SHP77 treated with DMSO at 0.1 percent for 48 hours (cell line): ENCODE measurements around the gene GPRC5D.

Experiments used
- DNase-seq: peaks from one replicate; lab custom pipeline; 2025; lab: John Stamatoyannopoulos, UW

GPRC5D gene

DNA sequence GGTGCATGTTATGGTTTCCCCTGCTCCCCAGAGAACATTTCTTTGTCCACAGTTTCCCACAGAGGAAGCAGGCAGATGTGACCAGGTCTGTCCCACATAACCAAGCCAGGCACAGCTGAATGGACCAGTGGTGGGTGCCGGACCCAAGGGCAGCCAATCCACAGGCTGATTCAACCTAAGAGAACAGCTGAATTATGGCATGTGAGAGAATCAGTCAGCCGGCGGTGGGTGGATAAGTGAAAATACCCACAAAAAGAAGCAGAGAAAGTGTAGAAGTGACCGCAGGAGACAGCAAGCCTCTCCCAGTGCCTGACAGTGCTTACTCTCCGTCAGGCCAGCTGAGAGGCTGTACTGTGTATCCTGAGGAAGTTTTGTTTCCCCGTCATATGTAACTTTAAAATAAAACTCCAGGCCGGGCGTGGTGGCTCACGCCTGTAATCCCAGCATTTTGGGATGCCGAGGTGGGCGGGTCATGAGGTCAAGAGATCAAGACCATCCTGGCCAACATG lies 14.9 kb downstream of the GPRC5D start:
- DNase-seq, result no peak

DNA sequence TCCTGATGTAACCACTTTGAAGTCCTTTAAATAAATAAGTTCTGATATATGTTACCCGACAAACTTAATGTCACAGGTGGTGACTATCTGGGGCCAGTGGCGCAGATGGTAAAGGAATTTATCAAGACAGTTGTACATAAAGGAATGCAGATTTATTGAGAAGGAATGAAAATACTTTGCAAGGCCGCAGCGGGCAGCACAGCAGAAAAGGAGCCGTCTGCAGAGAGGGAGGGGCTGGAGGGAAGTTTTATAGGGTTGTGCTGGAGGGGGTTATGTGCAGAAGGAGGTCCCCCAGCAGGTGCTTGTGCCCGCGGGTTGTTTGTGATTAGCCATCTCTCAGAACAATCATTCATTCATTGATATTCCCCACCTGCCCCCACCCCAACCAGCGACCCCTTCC lies 17.4 kb downstream of the GPRC5D start:
- no peak for DNase-seq

DNA sequence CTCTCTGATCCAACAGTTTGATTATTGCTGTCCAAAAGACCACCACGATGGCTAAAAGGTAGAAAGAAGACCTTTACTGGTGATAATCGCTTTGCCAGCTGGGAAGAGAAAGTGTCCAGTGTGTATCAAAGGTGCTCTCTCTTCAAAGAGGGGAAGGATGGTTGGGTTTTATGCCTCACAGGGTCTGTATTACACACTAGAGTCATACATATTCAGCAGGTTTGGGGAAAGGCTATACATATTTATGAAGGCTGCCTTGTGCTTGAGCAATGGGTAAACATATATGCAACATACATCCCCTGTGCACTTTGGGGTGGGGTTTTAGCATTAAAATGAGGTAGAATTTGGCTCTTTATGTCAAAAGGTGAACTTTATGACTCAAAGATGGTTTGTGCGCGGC lies 18.2 kb downstream of the GPRC5D start:
- DNase-seq, result no peak

DNA sequence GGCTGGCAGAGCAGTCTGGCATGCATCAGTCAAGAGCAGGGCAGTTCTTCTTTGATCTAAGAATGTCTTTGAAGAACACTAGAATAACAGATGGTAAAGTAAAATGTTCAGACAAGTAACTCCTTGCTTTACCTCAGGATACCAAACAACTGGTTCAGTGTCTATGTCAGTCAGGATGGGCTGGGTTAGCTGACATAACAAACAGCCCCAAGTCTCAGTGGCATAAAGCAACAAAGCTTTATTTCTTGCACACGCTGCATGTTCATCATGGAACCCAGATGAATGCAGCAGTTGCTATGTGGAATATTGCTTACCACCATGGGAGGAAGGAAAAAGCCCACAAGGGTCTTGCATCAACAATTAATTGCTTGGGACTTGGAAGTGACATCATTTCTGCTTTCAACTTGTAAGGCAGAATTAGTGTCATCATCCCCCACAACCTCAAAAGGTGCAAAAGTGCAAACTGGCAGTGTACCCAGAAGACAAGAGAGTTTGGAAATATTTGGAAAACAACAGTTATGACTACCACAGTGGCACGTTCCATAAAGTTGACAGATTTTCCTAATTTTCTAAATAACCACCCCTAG lies 21.2 kb downstream of the GPRC5D start:
- DNase-seq, result no peak

DNA sequence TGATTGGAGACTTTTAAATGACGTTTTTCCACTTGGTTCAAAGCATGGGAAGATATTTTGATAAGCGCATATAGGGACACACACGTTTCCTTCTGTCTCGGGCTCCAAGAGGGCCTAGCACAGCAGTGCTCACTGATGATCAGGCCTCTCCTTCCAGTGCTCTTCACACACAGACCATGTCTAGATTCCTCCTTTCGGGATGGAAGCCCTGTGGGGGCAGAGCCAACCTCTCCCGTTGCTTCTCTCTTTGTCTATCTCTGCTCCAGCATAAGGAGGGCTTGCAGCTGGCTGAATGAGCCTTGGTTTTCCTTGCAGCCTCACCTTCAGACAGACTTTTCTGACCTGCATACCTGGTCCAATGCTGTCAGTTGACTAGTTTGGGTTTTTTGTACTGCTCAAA lies 22.3 kb downstream of the GPRC5D start:
- no peak for DNase-seq

DNA sequence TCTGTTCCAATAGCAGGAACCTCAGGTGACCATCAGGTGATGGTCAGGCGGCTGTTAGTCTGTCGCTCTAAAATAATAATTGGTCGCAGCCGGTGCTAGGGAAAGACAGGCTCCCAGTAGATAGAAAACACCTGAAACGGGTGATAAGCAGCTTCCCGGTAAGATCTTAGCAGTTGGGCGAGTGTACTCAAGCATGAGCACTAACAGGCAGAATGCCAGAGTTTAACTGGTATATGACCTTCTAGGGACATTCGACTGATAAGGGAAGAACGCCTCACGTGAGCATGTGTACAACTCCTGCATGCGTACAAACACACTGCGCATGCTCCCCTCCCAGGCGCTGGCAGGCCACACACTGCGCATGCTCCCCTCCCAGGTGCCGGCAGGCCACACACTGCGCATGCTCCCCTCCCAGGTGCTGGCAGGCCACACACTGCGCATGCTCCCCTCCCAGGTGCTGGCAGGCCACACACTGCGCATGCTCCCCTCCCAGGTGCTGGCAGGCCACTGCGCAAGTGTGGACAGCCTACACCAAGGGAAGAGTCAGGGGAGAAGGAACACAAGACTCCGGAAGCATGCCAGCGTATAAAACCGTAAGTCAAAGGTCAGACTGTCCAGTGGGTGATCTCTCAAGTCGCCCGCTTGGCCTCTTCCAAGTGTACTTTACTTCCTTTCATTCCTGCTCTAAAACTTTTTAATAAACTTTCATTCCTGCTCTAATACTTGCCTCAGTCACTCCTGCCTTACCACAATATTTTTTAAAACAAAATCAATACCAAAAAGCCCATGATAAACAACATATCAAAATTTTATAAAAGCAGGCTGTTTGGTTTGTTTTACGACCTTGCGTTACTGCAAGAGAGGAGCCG lies 24.5 kb downstream of the GPRC5D start:
- DNase-seq, result peak; percentile 12

DNA sequence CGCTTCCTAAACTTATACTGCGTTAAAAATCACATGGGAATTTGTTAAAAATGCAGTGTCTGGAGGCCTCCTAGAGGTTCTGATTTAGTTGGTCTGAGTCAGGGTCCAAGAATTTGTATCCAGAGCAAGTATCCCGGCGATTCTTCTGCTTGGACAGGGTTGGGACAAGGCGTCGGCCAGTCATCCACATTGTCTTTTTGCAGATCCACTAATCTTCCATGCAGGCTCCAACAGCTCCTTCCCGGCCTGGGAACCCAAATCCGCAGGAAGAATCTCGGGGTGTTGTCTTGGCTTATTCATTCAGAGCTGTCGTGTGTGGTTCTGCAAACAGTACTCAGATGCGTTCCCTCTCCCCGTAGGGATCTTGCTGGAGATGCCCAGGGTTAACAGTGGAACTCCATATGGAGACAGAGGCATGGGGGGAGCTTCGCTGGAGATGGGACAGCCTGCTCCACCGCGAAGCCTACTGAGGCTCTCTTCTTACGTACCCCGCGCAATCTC lies 25.3 kb downstream of the GPRC5D start:
- no peak for DNase-seq

DNA sequence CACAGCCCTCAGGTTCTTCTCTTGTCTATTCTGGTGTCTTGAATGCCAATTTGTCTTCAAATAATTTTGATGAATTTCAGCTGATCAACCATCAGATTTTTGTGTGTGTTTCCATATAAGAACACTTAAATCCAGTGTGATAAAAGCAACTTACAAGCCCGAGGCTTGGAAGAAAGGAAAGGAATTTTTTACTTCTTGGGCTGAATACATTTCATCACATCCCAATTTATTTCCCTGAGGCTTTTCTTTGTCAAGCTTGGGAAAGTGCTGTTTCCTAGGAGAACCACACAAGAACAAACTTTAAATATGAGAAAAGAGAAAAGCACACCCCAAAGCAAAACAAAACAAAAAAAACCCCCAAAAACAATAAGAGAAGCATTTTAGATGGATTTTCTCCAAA lies 26.6 kb downstream of the GPRC5D start:
- DNase-seq, result no peak

DNA sequence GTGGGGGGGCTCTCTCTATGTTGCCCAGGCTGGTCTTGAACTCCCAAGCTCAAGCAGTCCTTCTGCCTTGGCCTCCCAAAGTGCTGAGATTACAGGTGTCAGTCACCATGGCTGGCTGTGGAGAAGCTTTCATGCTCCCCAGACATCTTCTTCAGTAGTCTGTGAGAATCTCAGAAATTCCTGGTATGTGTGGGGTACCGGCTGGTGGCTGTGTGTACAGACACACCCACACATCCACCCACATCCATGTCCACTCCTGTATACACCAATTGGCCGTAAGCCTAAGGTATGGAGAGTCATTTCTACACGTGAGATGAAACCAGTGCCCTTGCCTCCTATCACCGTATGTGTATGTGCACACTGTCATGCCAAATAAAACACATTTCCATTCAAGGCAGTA lies 27.8 kb downstream of the GPRC5D start:
- DNase-seq, result no peak

DNA sequence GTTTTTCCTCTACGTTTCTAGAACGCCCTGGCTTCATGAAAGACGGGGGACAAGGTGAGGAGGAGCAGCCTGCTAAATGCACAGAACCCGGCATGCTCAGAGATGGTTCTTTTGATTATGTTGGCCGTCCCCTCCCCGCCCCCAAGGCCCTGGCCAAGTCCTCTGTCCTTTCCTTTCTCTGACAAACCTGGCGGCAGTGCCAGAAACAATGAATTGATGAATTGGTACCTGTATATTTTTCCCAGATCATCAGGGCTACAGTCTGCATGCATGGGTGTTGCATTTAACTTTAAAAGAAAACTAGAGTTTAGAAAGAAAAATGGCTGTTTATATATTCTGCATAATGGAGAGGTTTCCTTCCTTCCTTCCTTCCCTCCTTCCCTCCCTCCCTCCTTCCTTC lies 29.0 kb downstream of the GPRC5D start:
- no peak for DNase-seq

DNA sequence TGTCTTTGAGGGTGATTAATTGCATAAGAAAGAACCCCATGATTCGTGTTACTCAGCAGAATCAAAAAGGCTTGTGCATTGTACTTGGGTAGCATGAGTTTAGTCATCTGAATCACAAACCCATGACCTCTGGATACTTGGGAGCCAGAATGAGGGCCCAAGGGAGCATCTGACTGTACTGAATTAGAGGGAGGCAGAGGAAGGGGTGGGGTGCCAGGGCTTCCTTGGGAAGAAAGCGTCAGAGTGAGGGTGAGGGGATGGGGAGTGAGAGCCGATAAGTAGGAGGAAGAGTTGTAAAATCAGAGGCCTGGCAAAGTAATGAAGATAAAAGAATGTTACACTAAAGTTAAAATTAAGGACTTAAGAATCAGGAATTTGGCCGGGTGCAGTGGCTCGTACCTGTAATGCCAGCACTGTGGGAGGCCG lies 29.8 kb downstream of the GPRC5D start:
- DNase-seq, result no peak

DNA sequence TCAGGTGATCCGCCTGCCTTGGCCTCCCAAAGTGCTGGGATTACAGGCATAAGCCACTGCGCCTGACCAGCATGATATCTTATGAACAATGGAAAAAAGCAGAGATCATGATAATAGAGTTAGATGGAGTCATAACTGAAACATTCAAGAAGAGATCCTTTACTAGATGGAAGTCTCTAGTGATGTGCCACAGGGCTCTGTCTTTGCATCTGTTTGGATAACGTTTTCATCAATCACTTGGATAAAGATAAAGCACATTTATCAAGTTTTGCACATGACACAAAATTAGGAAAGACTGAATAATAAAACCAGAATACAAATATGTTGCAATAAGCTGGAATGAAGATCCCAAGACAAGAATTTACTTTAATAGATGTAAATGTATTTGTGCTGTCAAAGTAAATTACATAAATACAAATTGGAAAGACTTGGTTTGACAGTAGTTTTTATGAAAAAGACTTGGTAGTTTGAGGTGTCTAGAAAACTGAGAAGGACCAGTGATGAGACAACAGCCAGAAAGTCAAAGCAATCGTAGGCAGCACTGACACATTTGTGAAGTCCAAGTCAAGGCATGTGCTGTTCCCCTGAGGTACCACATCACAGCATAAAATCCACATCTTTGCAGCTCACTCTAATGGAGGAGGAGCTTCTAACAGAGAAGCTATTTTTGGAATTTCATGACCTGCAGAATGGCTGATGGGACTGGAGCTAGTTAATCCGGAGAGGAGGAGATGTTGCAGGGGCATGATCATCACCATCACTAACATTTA lies 32.1 kb downstream of the GPRC5D start:
- no peak for DNase-seq

DNA sequence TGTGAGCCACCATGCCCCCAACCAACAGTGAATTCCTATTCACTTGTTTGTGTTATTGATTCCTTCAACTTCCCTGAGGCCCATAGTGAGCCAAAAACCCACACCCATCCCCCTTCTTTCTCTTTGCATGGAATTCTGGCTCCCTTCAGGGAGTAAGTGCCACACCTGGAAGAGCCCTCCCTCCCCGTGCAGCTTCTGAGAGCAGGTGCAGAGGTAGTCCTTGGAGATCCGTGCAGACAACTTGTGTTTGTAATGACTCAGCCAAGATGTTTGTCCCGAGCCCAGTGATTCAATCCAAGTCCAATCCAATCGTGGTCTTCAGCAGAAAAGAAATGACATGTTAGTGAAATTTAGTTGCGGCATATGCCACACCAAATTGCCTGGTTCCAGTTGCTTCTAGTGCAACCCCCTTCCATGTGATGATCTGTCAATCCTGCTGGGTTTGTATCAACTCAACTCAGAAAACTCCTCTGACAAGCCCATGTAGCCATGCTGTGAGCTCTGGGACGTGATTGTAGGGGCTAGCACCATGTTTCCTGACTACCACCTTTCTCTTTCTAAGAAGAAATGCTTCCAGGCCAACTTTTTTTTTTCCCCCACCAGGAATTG lies 33.1 kb downstream of the GPRC5D start:
- no peak for DNase-seq

DNA sequence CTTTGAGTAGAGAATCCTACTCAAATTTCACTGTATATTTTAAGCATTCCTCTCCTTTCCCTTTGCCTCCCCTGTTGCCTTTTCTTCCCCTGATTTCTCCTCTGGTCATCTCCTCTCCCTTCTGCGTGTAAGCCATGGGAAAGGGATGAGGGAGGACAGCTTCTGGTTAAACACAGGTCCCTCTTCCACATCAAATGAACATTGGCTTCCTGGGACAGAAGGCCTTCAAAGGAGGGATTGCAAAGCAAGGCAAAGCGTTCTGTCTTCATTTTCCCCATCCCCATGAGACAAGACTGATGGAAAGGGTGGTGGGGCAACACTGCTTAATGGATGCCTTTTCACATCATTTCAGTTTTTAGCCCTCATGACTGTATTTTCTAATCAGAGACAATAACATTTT lies 34.5 kb downstream of the GPRC5D start:
- no peak for DNase-seq

DNA sequence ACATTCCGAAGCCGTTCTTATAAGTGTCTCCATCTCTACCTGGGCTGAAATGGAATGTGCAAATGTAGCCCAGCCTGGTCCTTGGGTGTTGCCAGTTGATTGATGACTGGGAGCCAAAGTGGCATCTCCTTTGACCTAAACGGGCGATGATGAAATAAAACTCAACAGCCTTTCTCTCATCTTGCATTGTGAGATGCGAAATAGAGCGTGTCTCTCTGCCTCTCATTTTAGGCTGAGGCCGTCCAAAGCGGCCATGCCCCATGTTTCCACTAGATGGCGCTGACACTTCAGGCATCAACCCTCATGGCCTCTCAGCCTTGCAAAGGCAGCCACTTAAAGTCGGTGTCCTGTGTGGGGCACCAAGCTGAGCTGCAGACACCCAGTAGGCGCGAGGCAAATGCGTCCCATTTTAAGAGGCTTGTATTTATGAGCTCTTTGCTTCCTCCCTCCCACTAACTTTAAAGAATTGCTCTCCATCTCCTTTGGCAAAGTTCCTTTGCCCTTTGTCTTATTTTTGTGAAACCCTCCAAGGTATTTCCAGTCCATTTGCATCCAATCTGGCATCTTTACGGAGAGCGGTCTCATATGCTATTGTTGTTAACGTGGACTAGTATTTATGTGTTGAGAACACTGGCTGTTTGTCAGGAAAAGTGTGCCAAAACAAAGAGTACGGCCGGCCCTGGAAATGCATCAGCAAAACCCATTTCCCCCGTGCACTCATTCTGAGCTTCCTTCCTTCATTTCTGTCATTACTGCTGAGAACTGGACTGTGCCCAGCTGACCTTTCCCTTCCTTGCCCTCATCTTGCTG lies 35.6 kb downstream of the GPRC5D start:
- peak; percentile 38 for DNase-seq

DNA sequence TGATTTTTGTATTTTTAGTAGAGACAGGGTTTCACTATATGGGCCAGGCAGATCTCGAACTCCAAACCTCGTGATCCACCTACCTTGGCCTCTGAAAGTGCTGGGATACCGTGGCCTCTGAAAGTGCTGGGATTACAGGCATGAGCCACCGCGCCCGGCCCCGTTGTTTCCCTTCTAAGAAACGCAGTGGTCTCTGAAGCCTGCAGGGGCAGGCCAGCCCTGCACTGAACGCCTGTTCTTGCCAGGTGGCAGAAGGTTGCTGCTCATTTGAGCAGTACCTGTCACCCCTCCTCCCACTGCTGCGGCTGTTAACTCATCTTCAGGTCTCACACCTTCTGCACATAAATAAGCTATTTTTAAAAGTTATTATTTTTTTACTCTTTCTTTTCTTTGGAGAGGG lies 36.3 kb downstream of the GPRC5D start:
- no peak for DNase-seq

DNA sequence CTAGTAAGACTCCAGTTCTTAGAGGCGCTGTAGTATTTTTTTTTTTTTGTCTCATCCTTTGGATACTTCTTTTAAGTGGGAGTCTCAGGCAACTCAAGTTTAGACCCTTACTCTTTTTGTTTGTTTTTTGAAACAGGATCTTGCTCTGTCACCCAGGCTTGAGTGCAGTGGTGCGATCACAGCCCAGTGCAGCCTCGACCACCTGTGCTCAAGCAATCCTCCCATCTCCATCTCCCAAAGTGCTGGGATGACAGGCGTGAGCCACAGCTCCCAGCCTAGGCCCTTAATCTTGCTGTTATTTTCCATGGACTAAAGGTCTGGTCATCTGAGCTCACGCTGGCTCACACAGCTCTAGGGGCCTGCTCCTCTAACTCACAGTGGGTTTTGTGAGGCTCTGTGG lies 39.3 kb downstream of the GPRC5D start:
- DNase-seq, result no peak

DNA sequence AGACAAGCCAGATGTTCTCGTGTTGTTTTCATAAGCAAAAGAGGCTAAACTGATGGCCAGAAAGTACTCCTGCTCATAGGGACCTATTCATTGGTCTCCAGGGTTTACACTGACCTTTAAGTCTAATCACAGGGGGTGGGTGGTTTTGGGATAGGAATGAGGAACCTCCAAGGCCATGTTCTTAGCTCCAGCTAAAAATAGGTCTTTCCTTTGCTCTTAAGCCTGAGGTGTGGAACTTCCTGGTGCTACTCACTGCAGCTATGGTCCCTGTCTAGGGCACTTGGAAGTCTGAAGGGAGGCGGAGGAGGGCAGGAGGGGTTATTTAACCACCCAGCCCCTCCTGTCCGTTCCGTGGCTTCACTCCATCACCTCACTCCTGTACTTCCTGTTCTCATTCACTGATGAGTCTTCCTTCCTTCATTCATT lies 42.0 kb downstream of the GPRC5D start:
- no peak for DNase-seq

DNA sequence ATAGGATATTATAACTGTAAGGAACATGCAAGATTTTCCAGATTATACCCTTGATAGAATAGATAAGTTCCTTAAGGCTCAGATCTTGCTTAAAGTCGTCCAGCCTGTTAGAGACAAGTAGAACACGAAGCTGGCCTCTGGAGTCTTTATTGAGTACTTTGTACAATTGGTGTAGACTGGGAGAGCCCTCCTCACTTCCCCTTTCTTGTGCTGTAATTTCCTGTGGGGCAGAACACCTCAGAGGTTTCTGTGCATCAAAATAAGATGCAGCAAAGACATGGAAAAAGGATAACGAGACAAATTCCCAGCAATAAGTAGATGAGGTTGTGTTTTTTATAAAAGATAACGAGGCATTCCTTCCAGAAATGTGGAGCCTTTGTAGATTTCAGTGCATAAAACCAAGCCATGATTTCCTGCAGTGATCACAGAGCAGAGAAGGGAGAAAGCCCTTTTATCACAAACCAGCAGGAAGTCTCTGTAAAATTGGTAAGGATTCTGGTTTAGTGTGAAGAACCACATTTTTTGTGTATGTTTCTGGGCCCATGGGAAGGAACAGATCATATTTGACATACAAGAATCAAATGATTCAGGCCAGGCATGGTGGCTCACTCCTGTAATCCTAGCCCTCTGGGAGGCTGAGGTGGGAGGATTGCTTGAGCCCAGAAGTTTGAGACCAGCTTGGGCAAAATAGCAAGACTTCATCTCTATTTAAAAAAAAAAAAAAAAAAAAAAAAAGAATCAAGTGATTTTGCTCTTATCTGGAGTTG lies 42.6 kb downstream of the GPRC5D start:
- no peak for DNase-seq

DNA sequence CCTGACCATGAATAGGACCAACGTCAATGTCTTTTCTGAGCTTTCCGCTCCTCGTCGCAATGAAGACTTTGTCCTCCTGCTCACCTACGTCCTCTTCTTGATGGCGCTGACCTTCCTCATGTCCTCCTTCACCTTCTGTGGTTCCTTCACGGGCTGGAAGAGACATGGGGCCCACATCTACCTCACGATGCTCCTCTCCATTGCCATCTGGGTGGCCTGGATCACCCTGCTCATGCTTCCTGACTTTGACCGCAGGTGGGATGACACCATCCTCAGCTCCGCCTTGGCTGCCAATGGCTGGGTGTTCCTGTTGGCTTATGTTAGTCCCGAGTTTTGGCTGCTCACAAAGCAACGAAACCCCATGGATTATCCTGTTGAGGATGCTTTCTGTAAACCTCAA lies 43.3 kb downstream of the GPRC5D start:
- no peak for DNase-seq

DNA sequence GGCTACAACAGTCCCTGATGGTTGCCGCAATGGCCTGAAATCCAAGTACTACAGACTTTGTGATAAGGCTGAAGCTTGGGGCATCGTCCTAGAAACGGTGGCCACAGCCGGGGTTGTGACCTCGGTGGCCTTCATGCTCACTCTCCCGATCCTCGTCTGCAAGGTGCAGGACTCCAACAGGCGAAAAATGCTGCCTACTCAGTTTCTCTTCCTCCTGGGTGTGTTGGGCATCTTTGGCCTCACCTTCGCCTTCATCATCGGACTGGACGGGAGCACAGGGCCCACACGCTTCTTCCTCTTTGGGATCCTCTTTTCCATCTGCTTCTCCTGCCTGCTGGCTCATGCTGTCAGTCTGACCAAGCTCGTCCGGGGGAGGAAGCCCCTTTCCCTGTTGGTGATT lies 43.7 kb downstream of the GPRC5D start:
- no peak for DNase-seq
